Measurements from ENCODE around the gene PTPRJ. TPM values are rescaled to one million over a fixed set of nuclear protein-coding genes. Genes with fewer than 3 reads are reported as not detected.

PTPRJ gene
- total and polyA plus RNA-seq, 2 experiments from 2014 or later: 9.3 to 16.4 TPM

DNA sequence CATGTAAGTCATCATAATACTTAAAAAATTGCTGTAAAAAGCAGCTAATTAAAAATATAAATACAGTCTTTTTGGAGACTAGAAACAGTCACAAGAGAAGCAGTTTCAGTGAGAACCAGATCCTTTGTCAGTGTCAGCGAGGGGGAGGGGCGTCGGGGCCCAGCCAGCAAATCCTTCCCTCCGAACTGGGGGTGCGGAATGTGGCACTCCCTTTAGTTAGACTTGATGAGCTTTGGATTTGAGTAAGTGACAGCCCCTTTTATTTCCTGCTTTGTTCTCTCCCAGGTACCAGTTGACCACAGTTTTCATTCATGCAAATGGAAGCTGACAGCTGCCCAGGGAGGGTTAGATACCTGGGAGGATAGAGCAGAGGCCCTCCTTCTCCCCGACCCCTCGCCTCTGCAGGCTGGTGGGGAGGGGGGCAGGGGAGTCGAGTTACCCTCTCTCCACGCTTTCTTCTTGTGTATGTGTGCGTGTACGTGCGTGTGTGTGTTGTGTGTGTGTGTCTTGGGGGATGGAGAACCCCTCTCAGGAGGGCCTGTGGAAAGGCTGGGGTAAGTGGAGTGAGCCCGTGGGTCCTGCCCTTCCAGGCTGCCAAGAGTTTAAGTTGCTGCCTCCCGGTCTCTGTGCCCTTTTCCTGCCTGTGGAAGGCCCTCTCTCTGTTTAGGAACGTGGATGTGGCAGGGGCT, 38.3 kb downstream of the PTPRJ start:
- Histone ChIP-seq H4K20me1 (ENCODE audit: insufficient read depth, poor library complexity, severe bottlenecking) (no peaks in the 10 kb centered on the region), H3K79me2 (peaks cover 68% of the 10 kb centered on the region), H3K9me2 (replicated peaks; ENCODE audit: insufficient read depth) (no peaks in the 10 kb centered on the region), H3K36me3 (replicated peaks; ENCODE audit: insufficient read depth, low read depth) (no peaks in the 10 kb centered on the region), H3K9me3 (ENCODE audit: low read depth) (no peaks in the 10 kb centered on the region), H3K4me3 (no peak overlapping the region), H2AFZ (peak overlapping the region; percentile 7), H3K27ac (peak overlapping the region; percentile 96), H3K4me1 (ENCODE audit: insufficient read depth) (peaks cover 19% of the 10 kb centered on the region), H3K4me2 (peak overlapping the region; percentile 62), H3K27me3 (no peaks in the 10 kb centered on the region)
- peak; percentile 63 for DNase-seq (ENCODE audit: low spot score)
- TF ChIP-seq, protein P1, sequence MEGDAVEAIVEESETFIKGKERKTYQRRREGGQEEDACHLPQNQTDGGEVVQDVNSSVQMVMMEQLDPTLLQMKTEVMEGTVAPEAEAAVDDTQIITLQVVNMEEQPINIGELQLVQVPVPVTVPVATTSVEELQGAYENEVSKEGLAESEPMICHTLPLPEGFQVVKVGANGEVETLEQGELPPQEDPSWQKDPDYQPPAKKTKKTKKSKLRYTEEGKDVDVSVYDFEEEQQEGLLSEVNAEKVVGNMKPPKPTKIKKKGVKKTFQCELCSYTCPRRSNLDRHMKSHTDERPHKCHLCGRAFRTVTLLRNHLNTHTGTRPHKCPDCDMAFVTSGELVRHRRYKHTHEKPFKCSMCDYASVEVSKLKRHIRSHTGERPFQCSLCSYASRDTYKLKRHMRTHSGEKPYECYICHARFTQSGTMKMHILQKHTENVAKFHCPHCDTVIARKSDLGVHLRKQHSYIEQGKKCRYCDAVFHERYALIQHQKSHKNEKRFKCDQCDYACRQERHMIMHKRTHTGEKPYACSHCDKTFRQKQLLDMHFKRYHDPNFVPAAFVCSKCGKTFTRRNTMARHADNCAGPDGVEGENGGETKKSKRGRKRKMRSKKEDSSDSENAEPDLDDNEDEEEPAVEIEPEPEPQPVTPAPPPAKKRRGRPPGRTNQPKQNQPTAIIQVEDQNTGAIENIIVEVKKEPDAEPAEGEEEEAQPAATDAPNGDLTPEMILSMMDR (IDR thresholded peaks at IDR 0.05; ENCODE audit: poor library complexity): no peak
- TF ChIP-seq EZH2phosphoT487 (IDR thresholded peaks at IDR 0.05; ENCODE audit: low read depth, severe bottlenecking, unreplicated experiment): no peak
- TF ChIP-seq EZH2 (IDR thresholded peaks at IDR 0.05; ENCODE audit: borderline replicate concordance): no peak
- WGBS (ENCODE audit: low lambda C conversion rate, missing lambda C conversion rate): 35% methylated on average over 15 of the region's 15 CpGs

DNA sequence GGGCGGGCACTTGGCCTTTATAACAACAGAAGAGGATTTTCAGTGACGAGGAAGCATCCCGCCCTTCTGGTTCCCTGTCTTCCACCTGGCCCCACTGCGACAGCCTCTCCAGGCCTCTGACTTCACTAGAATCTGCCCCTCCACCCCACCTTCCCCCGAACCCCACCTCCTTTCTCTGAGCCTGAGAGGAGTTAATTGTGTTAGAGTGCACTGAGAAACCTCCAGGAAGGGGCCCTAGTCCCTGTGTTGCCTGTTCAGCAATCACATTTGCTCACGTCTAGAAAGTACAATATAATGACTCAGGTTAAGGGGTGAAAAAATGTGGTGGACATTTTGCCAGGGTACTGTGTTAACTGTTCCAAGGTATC, 38.8 kb downstream of the PTPRJ start:
- peaks cover 71% of the 10 kb centered on the region for H3K79me2 ChIP-seq
- H3K4me1 ChIP-seq (ENCODE audit: insufficient read depth): peaks cover 19% of the 10 kb centered on the region
- H3K9me3 ChIP-seq (ENCODE audit: low read depth): no peaks in the 10 kb centered on the region
- peak overlapping the region; percentile 7 for H2AFZ ChIP-seq
- TF ChIP-seq EZH2phosphoT487 (IDR thresholded peaks at IDR 0.05; ENCODE audit: low read depth, severe bottlenecking, unreplicated experiment) (no peak), EZH2 (IDR thresholded peaks at IDR 0.05; ENCODE audit: borderline replicate concordance) (no peak)
- TF ChIP-seq, protein P1 (IDR thresholded peaks at IDR 0.05; ENCODE audit: poor library complexity): no peak
- H3K27ac ChIP-seq: peak overlapping the region; percentile 96
- no peaks in the 10 kb centered on the region for H3K9me2 ChIP-seq (replicated peaks; ENCODE audit: insufficient read depth)
- H4K20me1 ChIP-seq (ENCODE audit: insufficient read depth, poor library complexity, severe bottlenecking): no peaks in the 10 kb centered on the region
- H3K4me2 ChIP-seq: peak overlapping the region; percentile 62
- H3K27me3 ChIP-seq: no peaks in the 10 kb centered on the region
- H3K36me3 ChIP-seq (replicated peaks; ENCODE audit: insufficient read depth, low read depth): no peaks in the 10 kb centered on the region
- WGBS (ENCODE audit: low lambda C conversion rate, missing lambda C conversion rate): 18% methylated on average over 2 of the region's 6 CpGs
- no peak overlapping the region for H3K4me3 ChIP-seq
- peak; percentile 80 for DNase-seq (ENCODE audit: low spot score)

DNA sequence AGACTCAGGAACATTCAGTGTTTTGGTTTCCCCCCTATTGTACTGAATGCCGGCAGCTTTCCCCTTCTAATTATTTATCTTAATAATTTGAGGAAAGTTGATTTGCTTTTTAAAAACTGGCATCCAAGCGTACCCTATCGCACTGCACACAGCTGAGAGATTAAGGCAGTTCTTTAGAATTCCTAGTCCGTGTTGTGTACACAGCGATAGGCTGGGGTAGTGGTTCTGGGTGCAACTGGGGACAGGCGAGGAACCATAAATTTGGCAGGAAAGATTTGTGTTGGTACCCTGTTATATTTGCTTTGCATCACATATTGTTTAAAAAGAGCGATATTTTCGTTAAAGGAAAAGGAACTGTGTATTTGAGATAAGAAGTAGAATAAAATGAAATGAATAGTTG, 39.2 kb downstream of the PTPRJ start:
- WGBS (ENCODE audit: low lambda C conversion rate, missing lambda C conversion rate): 76% methylated on average over 8 of the region's 8 CpGs
- H2AFZ ChIP-seq: no peak overlapping the region
- H3K27ac ChIP-seq: peak overlapping the region; percentile 96
- peak overlapping the region; percentile 62 for H3K4me2 ChIP-seq
- H3K27me3 ChIP-seq: no peaks in the 10 kb centered on the region
- H3K4me1 ChIP-seq (ENCODE audit: insufficient read depth): peaks cover 19% of the 10 kb centered on the region
- H4K20me1 ChIP-seq (ENCODE audit: insufficient read depth, poor library complexity, severe bottlenecking): no peaks in the 10 kb centered on the region
- TF ChIP-seq EZH2phosphoT487 (IDR thresholded peaks at IDR 0.05; ENCODE audit: low read depth, severe bottlenecking, unreplicated experiment) (no peak), EZH2 (IDR thresholded peaks at IDR 0.05; ENCODE audit: borderline replicate concordance) (no peak)
- TF ChIP-seq, protein P1 (IDR thresholded peaks at IDR 0.05; ENCODE audit: poor library complexity): no peak
- no peaks in the 10 kb centered on the region for H3K9me3 ChIP-seq (ENCODE audit: low read depth)
- H3K36me3 ChIP-seq (replicated peaks; ENCODE audit: insufficient read depth, low read depth): no peaks in the 10 kb centered on the region
- no peaks in the 10 kb centered on the region for H3K9me2 ChIP-seq (replicated peaks; ENCODE audit: insufficient read depth)
- peaks cover 70% of the 10 kb centered on the region for H3K79me2 ChIP-seq
- H3K4me3 ChIP-seq: no peak overlapping the region
- DNase-seq (ENCODE audit: low spot score): no peak

Data from hepatocyte (in vitro differentiated cells).